Lower leg skin (tissue), 4 donors: ENCODE data around the gene ASTN1. TPM values are rescaled to one million over a fixed set of nuclear protein-coding genes. Genes with fewer than 3 reads are reported as not detected.

Source experiments
- DNase-seq, 2 donors: peaks; one replicate each; pipeline ENCODE4 v3.0.0-alpha.2; 2019; ENCODE audit warnings: low spot score in 2 of 2
- H3K4me3 ChIP-seq: fragments of 200-600 bp; sonication (generic); 2 replicates; pipeline ENCODE4 v1.5.1; 2017; ENCODE audit warnings: mild to moderate bottlenecking, low read depth; ENCODE audit not compliant: poor library complexity, severe bottlenecking
- CTCF ChIP-seq, 3 donors: fragments of 450-650 bp; IDR thresholded peaks; one replicate each; pipeline ENCODE4 v1.5.1; 2016; ENCODE audit warnings: antibody characterized with exemption in 3 of 3, mild to moderate bottlenecking in 3 of 3, moderate library complexity in 2 of 3
- POLR2A ChIP-seq, 2 donors: fragments of 450-650 bp; IDR thresholded peaks; one replicate each; pipeline ENCODE4 v1.6.1; 2016 to 2017; ENCODE audit warnings: antibody characterized with exemption in 2 of 2, mild to moderate bottlenecking in 1 of 2, moderate library complexity in 1 of 2
- WGBS, 2 donors: methylation state at CpG; one replicate each; pipeline ENCODE4 v1.1.5; 2018; 5-methylcytosine and 5-hydroxymethylcytosine counted together
- intact Hi-C: fragments of 100-400 bp; cut with DNase I; formaldehyde crosslinking; loops from one replicate; pipeline ENCODE4 v1.15.0; 2023; ENCODE audit warnings: low total_unique reads
- total RNA-seq, 4 donors: library from RNA; depleted of rRNA; stranded (reverse); fragments of >200 nt; gene quantifications; one replicate each; pipeline ENCODE4 v1.1.0, GENCODE V29; 2016

ASTN1 gene
- total RNA-seq, 4 donors from 2014 or later, result 0.10 to 0.26 TPM; not detected in 2

- 69 to 75% methylated on average over 4 of the region's 4 CpGs for WGBS, 2 donors
- no peak for TF ChIP-seq CTCF (IDR thresholded peaks at IDR 0.05)
- TF ChIP-seq POLR2A (IDR thresholded peaks at IDR 0.05), result no peak
- no peak for DNase-seq
- no peak overlapping the region for H3K4me3 ChIP-seq
- intact Hi-C loops, result no loop called here
Measured at GRCh38 chr1:176976225-176976624, 188.3 kb downstream of the ASTN1 start.

DNA sequence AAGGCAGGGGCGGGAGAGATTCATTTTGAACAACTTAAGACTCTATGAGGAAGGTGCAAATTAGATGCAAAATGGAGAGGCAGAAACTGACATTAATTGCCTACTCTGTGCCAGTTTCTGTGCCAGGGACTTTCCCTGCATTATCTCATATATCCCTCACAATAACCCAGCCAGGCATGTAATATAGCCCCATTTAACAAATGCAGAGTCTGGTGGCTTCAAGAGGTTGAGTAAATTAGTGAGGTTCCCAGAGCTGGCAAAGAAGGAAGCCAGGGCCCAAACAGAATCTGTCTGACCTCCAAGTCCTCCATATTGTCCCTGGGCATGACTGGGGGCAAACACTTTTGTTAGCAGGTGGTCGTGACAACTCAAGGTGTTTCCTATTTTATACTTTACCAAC is 199.8 kb downstream of the ASTN1 start:
- DNase-seq, result no peak
- no peak overlapping the region for H3K4me3 ChIP-seq
- intact Hi-C loops, result no loop called here
- TF ChIP-seq POLR2A (IDR thresholded peaks at IDR 0.05) (no peak), CTCF (IDR thresholded peaks at IDR 0.05) (no peak)
- 78 to 82% methylated on average over 2 of the region's 2 CpGs for WGBS, 2 donors

GRCh38 chr1:176963181-176963580 is 201.3 kb downstream of the ASTN1 start:
- no peak overlapping the region for H3K4me3 ChIP-seq
- DNase-seq, result no peak
- 86 to 88% methylated on average over 2 of the region's 2 CpGs for WGBS, 2 donors
- TF ChIP-seq CTCF (IDR thresholded peaks at IDR 0.05), result no peak
- TF ChIP-seq POLR2A (IDR thresholded peaks at IDR 0.05), result no peak
- intact Hi-C loops, result no loop called here

DNA sequence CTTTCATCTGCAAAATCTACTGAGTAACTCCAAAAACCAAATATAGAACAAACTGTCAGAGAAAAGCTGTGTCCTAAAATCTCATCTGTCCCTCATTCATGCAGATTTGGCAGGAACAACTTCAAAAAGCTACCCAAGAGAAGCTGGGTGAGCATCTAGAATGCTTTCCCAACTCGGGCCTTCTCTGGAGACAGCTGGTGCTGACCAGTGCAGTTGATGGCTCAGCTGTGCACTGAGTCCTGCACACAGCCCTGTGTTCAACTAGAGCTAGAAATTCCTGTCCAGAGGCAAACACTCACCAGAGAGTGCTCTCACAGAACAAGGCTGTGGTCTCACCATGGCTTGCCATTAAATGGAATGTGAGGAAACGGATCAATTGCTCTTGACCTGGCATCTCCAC is 202.8 kb downstream of the ASTN1 start:
- TF ChIP-seq POLR2A (IDR thresholded peaks at IDR 0.05) (no peak), CTCF (IDR thresholded peaks at IDR 0.05) (no peak)

GRCh38 chr1:176959191-176959820 is 205.2 kb downstream of the ASTN1 start:
- H3K4me3 ChIP-seq, result no peak overlapping the region
- WGBS, 2 donors, result 56 to 59% methylated on average over 3 of the region's 3 CpGs
- intact Hi-C loops, result no loop called here
- TF ChIP-seq CTCF (IDR thresholded peaks at IDR 0.05) (no peak), POLR2A (IDR thresholded peaks at IDR 0.05) (no peak)
- no peak for DNase-seq

More for the DNA sequence above, 202.8 kb downstream of the ASTN1 start:
- DNase-seq, result no peak
- no peak overlapping the region for H3K4me3 ChIP-seq
- WGBS, 2 donors, result 84 to 85% methylated on average over 2 of the region's 2 CpGs
- intact Hi-C loops, result no loop called here

DNA sequence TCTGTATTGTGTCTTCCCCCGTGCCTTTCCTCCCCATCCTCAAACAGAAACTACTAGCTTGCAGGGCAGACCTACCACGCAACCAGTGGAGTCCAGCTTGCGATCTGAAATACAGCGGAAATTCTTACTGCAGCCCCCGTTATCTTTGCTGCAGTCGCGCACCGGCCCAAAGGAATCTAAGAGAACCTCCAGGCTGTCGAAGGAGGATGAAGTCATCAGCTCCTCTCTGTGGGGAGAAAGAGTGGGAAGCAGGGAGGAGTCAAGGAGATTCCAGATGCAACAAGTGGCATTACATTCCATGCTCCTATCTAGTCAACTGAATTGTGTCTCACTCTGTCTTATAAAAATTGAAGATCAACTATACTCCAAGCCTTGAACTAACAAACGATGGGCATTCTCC is 206.9 kb downstream of the ASTN1 start:
- WGBS, 2 donors, result 85 to 88% methylated on average over 10 of the region's 10 CpGs
- intact Hi-C loops, result no loop called here
- TF ChIP-seq CTCF (IDR thresholded peaks at IDR 0.05), result no peak
- TF ChIP-seq POLR2A (IDR thresholded peaks at IDR 0.05), result no peak
- DNase-seq, result no peak
- H3K4me3 ChIP-seq, result no peak overlapping the region
